GM18508 (cell line): ENCODE results near the gene TMC7.
"Not testable (repeated sequence)": the region's sequence is repeated elsewhere in the genome, so short reads cannot be mapped to it uniquely, and the experiment has no call there.

ENCODE experiments used
- ATAC-seq: cut with Tn5 transposase; IDR thresholded peaks from one replicate; pipeline ENCODE4 v1.9.1; 2021; ENCODE audit warnings: moderate number of reproducible peaks; ENCODE audit not compliant: insufficient read depth, unreplicated experiment

TMC7 gene

GRCh38 chr16:18975109-18975508 is 8.6 kb upstream of the TMC7 start:
- no peak for ATAC-seq

DNA sequence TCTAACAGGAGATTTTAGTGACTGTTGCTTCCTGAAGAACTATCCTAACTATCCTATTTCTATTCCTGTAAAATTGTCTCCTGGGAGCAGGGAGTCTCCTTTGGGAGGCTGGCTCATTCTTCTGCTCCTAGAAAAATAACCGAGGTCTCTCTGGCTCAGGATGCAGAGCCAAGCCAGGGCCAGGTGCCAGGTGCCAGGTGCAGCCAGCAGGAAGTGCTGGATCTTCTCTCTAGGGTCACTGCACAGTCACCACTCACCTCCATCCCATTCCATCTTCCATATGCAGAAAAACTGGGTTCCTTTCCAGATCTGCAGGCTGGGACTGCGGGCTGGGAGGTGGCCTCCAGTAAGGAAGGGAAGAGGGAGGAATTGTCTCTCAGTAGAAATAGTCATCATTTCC is 3.8 kb upstream of the TMC7 start:
- no peak for ATAC-seq

DNA sequence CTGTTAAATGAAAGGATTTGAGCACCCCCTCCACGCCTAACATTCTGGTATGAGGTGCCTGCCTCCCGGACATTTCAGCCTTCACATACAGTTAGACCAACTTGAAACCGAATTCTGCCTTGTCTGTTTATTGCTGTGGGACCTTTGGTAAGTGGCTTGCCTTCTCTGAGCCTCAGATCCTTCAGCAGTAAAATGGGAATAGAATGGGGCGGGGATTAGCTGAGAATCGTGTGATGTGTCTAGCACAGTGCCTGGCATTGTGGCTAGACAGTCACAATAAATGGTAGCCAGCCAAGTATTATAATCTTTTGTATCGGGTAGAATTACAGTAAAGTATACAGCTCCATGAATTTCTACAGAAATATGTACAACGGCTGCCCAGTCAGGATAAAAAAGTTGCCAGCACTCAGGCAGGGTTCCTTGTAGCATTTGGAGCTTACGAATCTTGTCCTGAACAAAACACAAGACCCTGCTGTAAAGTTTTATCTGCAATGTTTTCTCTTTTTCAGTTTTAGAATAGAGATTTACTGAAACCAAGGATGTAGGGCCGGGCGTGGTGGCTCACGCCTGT is 786 bp downstream of the TMC7 start:
- ATAC-seq, result no peak

DNA sequence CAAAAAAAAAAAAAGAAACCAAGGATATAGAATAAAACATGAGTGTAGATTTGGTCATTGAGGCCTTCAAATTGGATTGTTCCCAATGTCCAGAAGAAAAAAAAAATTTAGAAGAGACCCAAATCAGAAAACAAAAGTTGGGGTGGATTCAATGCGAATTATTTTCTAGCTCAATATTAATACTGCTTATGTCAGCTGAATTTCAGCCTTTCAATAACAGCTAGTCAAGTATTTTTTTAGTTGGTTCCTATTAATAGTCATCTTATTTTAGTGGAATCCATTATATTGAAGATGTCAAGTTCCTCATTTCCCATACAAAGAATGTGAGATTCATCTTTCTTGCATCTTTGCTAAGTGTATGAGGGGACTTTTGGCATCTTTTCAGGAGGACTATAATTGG is 1.5 kb downstream of the TMC7 start:
- not testable (repeated sequence) for ATAC-seq

- not testable (repeated sequence) for ATAC-seq
These were observed 8.0 kb downstream of the TMC7 start for GRCh38 chr16:18991731-18992130.

DNA sequence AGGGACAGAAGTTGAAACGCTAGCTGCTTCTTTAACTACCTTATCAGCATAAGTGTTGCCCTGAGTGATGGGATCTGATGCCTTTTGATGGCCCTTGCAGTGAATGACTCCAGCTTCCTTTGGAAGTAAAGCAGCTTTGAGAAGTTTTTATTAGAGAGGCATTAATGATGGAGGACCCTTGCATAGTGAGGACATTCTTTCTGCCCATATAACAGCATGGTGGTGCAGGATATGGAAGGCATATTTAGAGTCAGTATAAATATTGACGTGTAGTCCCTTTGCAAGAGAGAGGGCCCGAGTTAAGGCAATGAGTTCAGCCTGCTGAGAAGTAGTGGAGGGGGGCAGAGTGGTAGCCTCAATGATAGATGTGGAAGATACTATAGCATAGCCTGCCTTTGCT is 9.8 kb downstream of the TMC7 start:
- ATAC-seq, result not testable (repeated sequence)

DNA sequence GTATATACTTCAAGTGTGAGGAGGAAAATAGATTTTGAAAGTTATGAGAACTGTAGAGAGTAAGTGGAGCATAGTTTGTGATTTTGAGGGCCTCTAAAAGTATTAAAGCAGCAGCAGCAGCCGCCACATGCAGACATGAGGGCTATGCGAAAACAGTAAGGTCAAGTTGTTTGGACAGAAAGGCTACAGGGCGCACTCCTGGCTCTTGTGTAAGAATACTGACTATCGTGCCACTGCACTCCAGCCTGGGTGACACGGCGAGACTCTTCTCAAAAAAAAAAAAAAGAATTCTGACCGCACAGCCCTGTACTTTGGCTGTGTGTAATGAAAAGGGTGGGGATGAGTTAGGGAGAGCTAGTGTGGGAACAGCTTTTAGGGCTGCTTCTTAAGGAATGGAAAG is 10.4 kb downstream of the TMC7 start:
- ATAC-seq, result not testable (repeated sequence)

DNA sequence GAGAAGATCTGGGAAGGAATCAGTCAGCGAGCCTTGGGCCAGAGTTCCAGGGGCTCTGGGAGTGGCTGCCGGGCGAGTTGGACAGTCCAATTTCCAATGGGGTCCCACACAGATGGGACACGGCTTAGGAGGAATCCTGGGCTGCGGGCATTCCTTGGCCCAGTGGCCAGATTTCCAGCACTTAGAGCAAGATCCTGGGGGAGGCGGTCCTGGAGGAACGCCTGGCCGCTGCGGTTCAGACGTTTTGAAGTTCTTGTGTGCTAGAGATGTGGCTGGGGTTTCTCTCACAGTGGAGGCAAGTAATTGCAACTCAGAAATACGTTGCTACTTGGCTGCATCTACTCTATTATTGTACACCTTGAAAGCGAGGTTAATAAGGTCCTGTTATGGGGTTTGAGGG is 11.7 kb downstream of the TMC7 start:
- not testable (repeated sequence) for ATAC-seq

DNA sequence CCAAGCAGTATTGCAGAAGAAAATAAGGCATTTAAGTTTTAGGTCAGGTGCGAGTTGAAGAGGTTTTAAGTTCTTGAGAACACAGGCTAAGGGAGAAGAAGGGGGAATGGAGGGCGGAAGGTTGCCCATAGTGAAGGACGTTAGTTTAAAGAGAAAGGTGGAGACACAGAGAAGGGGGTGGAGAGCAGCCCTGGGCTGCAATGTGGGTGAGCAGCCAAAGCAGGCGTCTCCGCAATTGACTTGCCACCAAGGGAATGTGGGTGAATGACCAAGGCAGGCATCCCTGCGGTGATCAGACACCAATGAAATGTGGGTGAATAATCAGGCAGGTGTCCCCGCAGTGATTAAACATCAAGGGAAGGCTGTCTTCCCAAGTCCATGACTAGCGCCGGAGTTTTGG is 12.8 kb downstream of the TMC7 start:
- ATAC-seq, result not testable (repeated sequence)

- ATAC-seq, result not testable (repeated sequence)
These were observed 13.3 kb downstream of the TMC7 start for GRCh38 chr16:18997001-18997400.

GRCh38 chr16:18999045-18999393 is 15.3 kb downstream of the TMC7 start:
- ATAC-seq, result no peak

- no peak for ATAC-seq
These were observed 18.1 kb downstream of the TMC7 start for GRCh38 chr16:19001788-19002187.

DNA sequence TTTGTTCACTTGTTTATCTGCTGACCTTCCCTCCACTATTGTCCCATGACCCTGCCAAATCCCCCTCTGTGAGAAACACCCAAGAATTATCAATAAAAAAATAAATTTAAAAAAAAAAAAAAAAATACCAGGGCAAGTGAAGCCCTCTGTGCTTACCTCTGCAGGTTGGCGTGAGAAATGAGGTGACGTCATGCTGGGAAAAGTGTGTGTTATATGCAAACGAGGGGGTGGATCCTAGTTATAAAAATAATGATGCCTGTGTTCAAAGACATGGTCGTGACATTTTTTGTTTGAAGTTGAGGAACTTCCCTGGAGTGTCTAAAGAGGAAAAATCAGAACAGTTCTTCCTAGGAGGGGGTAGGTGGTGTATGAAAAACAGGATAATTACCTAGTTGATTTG is 20.2 kb downstream of the TMC7 start:
- ATAC-seq, result no peak

- no peak for ATAC-seq
These were observed 22.1 kb downstream of the TMC7 start for GRCh38 chr16:19005561-19006445.

- no peak for ATAC-seq
These were observed 22.9 kb downstream of the TMC7 start for GRCh38 chr16:19006446-19007315.

GRCh38 chr16:19008245-19009169 is 24.8 kb downstream of the TMC7 start:
- no peak for ATAC-seq

- ATAC-seq, result no peak
These were observed 27.5 kb downstream of the TMC7 start for GRCh38 chr16:19011169-19011731.

- no peak for ATAC-seq
These were observed 30.7 kb downstream of the TMC7 start for GRCh38 chr16:19014461-19014860.

GRCh38 chr16:19017179-19017578 is 33.4 kb downstream of the TMC7 start:
- ATAC-seq, result no peak

DNA sequence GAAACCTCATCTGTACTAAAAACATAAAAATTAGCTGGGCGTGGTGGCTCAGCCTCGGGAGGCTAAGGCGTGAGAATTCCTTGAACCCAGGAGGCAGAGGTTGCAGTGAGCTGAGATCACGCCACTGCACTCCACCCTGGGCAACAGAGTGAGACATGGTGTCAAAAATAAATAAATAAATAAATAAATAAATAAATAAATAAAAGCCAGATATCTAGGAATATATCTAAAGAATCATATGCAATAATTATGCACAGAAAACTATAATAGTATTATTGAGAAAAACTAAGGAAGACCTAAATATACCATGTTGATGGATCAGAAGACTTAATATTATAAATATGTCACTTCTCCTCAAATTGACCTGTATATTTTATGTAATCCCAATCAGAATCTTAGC is 37.0 kb downstream of the TMC7 start:
- no peak for ATAC-seq
